Measurements from ENCODE around the gene CCSAP. TPM values are rescaled to one million over a fixed set of nuclear protein-coding genes. Genes with fewer than 3 reads are reported as not detected.
"Not testable (repeated sequence)": the region's sequence is repeated elsewhere in the genome, so short reads cannot be mapped to it uniquely, and the experiment has no call there.

The CCSAP gene
- total RNA-seq, 1 experiment from 2014 or later, result 4.2 TPM

DNA sequence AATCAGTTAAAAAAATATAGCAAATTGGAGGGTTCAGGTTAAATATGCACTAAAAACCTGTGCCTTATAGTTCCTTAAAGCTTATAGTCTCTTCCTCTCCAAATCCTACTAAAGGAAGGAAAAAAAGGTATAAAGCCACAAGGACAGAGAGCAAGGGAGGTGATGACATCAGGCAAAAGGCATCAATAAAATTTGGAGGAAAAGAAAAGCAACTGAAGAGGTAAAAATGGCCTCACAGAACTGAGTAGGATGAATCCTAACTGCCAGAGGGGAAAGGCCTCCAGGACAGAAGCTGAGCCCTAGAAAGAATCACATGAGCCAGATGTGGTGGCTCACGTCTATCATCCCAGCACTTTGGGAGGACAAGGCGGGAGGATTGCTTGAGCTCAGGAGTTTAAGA, 8.1 kb downstream of the CCSAP start:
- DNase-seq (ENCODE audit: low read depth), result no peak
- in situ Hi-C loops (cut with HindIII; ENCODE audit: low pct_unique_long_range_greater_than_20kb, low sequenced_read_pairs), result no loop called here

DNA sequence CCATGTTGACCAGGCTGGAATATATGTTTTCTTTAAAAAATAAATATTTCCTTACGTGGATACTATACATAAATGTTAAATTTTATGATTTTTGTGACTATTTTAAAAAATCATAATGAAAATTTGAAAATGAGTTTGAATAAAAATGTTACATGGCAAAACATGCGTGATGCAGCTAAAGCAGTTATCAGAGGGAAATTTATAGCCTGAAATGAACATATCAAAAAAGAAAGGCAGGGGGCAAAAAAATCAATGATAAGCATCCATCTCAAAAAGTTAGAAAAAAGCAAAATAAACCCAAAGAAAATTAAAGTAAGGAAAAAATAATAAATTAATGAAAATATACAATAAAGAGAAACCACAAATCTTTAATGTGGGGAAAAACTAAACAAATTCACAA, 8.6 kb downstream of the CCSAP start:
- in situ Hi-C loops (cut with HindIII; ENCODE audit: low pct_unique_long_range_greater_than_20kb, low sequenced_read_pairs), result no loop called here
- DNase-seq (ENCODE audit: low read depth), result no peak

DNA sequence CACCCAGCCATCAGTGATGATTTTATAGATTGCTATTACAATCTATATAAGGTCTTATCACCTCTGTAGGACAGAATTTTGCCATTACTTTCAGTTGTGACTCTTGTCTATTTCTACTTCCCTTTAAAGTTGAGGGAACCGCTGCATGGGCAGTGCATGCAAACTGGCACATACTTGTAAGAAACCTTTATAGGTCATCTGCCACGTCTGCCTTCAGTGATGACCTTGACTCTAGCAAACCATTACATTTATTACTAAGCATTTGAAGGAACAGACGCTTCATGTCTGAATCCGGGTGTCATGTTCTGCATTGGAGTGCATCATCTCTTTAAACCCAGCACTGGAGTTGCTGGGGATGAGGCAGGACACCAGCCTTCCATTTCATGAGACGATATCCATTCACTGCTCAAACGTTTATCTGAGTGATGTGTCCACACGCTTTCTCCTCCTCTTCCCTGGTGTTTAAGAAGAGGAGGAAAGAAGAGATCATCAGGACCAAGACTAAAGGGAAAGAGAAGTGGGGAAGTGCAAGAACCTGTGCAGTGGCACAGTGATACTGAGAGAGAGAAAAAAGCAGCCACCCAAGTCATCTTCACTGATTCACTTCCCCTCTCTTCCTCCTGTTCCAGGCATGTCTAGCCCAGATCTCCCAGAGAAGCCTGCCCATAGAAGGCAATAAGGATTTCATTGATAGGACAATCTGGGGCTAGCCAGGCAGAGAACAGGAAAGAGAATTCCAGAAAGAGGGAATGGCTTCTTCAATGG, 14.1 kb downstream of the CCSAP start:
- in situ Hi-C loops (cut with HindIII; ENCODE audit: low pct_unique_long_range_greater_than_20kb, low sequenced_read_pairs), result no loop called here
- no peak for DNase-seq (ENCODE audit: low read depth)

DNA sequence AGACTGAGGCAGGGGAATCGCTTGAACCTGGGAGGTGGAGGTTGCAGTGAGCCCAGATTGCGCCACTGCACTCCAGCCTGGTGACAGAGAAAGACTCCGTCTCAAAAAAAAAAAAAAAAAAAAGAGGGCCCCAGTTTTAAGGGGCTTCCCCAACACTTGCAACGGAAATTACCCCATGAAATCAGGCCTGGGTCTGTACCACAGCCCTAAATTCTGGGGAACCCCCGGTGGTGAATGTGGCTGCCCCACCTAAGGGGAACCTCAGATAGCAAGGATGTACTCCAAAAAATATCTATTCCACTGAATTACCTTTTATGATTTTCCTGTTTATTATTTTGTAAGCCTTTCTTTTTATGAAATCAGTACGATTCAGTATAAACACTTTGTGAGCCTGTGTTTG, 15.1 kb downstream of the CCSAP start:
- in situ Hi-C loops (cut with HindIII; ENCODE audit: low pct_unique_long_range_greater_than_20kb, low sequenced_read_pairs); DNase-seq (ENCODE audit: low read depth): not testable (repeated sequence)

DNA sequence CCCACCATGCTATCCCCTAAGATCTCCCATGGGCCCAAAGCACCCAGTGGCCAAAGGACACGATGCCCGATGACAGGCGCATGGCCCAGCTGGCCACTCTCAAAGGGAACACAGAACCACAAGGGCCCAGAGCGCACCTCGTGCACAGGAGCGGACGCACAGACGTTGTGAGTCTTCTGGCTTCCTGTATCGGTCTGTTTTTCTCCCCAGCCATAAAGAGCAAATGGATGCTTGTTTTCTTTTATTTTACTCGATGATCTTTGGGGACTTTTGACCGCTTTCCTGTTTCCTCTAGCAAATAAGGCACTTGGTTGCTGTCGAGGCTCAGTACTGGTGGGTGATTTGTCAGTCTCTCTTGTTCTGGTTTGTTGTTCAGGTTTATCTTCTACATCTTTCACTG, 16.2 kb downstream of the CCSAP start:
- in situ Hi-C loops (cut with HindIII; ENCODE audit: low pct_unique_long_range_greater_than_20kb, low sequenced_read_pairs), result no loop called here
- DNase-seq (ENCODE audit: low read depth), result no peak

DNA sequence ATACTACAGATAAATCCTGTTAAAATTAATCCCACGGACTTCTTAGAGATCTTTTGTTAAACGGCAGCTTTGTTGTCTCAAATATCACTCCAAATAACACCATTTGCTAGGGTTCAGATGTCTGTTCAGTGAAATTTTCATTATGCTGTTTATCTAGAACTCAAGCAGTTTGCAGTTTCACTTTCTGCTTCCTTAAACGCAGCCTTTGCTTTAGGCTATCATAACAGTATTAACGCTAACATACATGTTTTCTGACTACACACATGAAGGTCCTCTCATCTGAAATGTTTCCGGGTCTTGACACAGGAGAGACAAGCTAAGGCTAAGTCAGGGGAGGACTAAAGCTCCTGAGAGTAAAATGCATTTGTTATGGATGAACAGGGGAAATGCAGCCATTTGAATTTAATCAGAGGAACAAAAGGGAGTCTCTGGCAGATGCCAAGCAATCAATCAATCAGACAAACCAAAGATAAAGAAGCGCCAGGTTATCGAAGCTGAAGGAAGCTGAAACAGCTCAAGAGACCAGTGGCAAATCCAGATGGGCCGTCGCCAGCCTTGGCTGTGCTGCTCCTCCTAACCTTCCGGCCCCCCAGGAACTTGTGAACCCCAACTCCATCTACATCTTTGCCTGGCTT, 16.9 kb downstream of the CCSAP start:
- no peak for DNase-seq (ENCODE audit: low read depth)
- in situ Hi-C loops (cut with HindIII; ENCODE audit: low pct_unique_long_range_greater_than_20kb, low sequenced_read_pairs), result no loop called here

DNA sequence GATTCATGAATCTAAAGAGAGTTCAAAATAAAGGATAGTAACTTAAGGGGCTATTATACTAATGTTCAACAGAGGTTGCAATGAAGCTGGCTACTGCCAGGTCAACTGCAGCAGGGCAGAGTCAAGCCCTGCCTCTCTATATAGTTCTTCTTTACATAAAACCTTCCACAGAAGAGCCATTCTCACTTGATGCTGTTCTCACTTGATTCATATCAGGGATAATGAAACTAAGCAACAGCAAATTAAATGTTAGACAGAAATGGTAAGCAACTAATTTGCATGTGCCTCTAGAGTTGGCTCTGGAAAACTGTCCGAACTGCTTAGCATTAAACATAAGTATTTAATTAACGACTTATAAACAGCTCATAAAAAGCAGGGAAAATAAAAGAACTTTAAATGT, 17.4 kb downstream of the CCSAP start:
- in situ Hi-C loops (cut with HindIII; ENCODE audit: low pct_unique_long_range_greater_than_20kb, low sequenced_read_pairs), result no loop called here
- DNase-seq (ENCODE audit: low read depth), result no peak

DNA sequence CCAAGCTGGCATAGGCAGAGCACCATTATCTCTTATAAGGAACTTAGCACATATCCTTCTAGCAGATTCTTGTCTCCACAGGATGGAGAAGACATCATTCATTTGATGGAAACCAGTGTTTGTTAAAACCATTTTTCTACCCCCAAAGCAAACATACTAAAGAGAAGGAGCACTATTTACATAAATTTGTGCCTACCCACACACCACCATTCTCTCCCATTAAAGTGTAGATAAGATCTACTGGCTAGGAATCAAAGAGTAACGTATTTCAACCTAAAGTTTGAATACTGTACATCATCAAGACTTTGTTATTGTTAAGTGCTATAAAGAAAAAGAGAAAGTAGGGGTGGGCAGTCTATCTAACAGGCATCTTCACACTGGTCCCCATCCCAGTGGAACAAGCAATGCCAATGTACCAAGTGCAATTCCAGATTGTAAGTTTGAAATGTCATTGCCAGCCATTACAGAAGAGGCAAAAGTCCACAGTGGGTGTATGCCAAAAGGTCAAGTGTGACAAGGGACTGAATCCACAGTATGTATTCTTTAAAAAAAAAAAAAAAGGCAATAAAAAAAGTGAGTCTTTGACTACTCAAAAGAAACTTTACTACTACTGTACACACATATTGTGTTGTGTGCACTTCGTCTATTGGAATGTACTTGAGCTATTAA, 18.8 kb downstream of the CCSAP start:
- in situ Hi-C loops (cut with HindIII; ENCODE audit: low pct_unique_long_range_greater_than_20kb, low sequenced_read_pairs), result no loop called here
- DNase-seq (ENCODE audit: low read depth), result no peak

DNA sequence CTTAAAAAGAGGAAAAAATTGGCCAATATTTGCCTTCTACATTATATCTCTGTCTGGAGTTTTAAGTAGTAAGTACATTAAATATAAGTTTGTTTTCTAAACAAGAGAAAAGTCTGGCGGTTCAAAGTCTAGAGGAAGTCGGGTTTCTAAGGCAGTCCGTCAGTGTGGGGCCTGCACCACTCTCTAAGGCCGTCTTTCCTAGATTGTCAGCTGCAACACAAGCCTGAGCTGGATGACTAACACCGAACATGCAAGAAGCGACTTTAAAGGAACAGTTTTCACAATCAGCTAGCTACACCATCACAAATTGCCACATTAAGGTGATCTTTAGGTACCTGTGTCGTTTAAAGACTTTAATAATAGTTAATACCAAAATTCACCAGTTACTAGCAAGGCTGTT, 19.6 kb downstream of the CCSAP start:
- in situ Hi-C loops (cut with HindIII; ENCODE audit: low pct_unique_long_range_greater_than_20kb, low sequenced_read_pairs), result no loop called here
- no peak for DNase-seq (ENCODE audit: low read depth)

DNA sequence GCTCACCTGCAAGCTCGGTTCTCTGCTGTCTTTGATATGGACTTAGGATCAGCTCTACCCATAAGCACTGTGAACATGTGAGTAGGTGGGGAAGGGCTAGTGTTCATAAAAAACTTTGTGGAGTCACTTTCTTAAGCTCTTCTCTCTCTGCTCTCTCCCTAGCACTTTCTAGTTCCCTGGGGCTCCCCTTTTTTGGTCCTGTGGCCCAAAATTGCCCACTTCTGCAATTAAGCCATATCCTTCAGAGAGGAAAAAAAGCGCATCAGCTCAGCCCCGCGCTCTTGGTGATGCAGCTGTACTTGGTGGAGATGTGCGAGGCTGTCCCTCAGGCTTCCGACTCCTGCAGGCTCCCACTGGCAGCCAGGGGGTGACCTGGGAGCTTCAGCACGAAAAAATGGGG, 23.4 kb downstream of the CCSAP start:
- in situ Hi-C loops (cut with HindIII; ENCODE audit: low pct_unique_long_range_greater_than_20kb, low sequenced_read_pairs), result no loop called here
- DNase-seq (ENCODE audit: low read depth), result no peak

DNA sequence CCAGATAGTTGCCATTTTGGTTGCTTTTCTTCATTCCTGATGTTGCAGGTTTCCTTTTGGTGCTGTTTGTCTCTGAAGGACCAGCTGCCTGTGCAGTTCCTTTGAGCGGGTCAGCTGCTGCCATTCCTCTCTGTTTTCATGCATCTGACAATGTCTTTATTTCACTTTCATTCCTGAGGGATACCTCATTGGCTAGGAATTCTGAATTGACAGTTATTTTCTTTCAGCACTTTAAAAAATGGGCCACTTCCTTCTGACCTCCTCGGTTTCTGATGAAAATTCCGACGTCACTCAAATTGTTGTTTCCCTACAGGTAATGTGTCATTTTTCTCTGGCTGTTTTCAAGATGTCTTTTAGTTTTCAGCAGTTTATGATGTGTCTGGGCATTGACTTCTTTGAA, 24.8 kb downstream of the CCSAP start:
- DNase-seq (ENCODE audit: low read depth), result no peak
- in situ Hi-C loops (cut with HindIII; ENCODE audit: low pct_unique_long_range_greater_than_20kb, low sequenced_read_pairs), result no loop called here

DNA sequence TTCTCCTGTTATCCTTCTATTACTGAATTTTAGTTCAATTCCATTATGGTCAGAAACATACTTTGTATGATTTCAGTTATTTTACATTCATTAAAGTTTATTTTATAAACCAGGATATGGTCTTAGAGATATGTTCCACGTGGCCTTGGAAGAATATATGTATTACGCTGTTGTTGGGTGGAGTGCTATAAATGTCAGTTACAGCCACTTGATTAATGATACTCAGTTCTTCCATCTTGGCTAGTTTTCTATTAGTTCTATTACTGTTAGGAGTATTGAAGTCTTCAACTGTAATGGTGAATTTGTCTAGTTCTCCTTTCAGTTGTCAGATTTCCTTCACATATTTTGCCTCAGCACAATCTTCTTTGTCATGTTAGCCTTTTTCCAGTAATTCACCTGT, 26.7 kb downstream of the CCSAP start:
- in situ Hi-C loops (cut with HindIII; ENCODE audit: low pct_unique_long_range_greater_than_20kb, low sequenced_read_pairs), result no loop called here

DNA sequence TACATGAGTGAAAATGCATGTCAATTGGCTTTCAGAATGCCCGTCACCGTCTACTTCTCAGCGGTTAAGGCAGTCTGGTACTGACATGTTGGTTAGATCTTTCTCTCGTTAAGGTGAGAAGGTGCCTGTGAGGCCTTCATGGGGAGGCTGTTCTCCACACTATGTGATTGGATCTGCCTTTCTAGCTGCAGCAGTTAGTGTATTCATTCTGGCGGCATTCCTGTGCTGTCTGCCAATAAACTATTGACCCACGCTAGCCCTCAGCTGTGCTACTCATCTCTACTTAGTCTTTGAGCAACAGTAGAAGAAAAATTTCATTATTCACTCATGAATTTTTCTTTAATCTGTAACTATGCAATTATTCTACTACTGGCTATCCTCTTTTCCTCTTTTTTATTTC, 32.0 kb downstream of the CCSAP start:
- DNase-seq (ENCODE audit: low read depth), result no peak
- in situ Hi-C loops (cut with HindIII; ENCODE audit: low pct_unique_long_range_greater_than_20kb, low sequenced_read_pairs), result no loop called here

More for the DNA sequence above, 26.7 kb downstream of the CCSAP start:
- DNase-seq (ENCODE audit: low read depth), result no peak

DNA sequence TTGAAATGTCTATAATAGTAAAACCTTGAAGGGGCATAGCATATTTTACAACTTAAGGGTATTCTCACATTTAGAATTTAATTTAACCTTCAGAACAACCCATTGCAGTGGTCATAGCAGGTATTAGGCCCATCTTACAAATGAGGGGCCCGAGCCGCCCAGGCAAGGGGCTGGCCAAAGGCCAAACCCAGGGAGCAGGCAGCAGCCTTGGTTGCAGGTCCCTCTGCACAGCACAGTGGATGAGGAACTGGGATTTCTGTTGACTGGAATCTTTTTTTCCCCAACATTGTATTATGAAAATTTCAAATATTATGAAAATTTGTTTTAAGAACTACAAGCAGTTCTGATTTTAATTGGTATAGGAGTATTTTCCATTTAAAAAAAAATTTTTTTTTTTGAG, 33.2 kb downstream of the CCSAP start:
- in situ Hi-C loops (cut with HindIII; ENCODE audit: low pct_unique_long_range_greater_than_20kb, low sequenced_read_pairs), result no loop called here
- DNase-seq (ENCODE audit: low read depth), result no peak

DNA sequence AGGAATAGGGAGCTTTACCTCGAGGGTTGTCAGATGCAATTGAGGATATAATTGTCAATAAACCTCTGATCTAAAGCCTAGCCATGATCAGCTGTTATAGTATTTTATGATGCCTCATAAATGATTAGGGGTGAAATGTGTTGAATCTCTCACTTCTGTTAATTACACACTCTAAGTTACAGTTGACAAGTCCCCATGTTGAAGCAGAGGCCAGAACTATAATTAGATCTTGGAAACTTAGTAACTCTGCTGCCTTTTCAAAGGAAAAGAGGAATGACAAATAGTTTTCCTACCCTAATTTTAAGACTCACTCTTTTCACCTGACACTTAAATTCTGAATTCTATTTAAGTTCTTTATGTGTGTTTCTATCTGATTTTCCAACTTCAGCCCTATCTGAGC, 33.8 kb downstream of the CCSAP start:
- in situ Hi-C loops (cut with HindIII; ENCODE audit: low pct_unique_long_range_greater_than_20kb, low sequenced_read_pairs), result no loop called here
- no peak for DNase-seq (ENCODE audit: low read depth)

DNA sequence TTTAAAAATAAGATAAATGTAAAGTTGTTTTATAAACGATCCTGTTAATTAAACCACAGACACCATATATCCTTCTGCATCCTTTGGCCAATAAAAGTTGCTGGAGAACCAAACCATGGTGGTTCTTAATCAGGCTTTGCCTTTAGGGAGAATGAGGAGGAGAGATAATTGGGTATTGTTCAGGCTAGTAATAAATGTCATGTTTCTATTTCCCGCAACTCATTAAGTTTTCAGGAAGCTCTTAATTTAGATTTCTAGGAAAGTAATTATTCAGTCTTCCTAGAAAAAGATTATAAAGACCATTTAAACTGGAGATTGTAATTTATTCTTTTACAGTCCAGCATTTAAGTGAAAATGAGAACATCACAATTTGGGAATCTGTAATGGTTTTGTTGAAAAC, 37.5 kb downstream of the CCSAP start:
- in situ Hi-C loops (cut with HindIII; ENCODE audit: low pct_unique_long_range_greater_than_20kb, low sequenced_read_pairs), result no loop called here
- DNase-seq (ENCODE audit: low read depth), result no peak

DNA sequence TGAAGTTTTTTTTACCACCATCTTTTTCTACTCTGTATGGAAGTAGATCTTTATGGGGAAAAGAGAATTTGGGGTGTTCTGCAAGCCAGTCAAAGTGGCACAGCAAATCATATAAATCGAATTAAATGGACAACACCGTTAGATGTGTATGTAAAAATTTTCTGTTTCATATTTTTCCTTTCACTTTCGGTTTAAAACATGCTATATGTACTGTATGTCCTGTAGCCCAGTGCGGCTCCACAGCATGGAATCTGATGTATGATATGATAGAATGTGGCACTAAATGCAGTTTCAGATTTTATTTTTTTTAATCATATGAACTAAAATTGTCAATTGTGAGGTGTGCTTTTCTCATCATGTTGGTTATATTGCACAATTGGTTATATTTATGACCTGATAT, 39.0 kb downstream of the CCSAP start:
- in situ Hi-C loops (cut with HindIII; ENCODE audit: low pct_unique_long_range_greater_than_20kb, low sequenced_read_pairs), result no loop called here
- no peak for DNase-seq (ENCODE audit: low read depth)

DNA sequence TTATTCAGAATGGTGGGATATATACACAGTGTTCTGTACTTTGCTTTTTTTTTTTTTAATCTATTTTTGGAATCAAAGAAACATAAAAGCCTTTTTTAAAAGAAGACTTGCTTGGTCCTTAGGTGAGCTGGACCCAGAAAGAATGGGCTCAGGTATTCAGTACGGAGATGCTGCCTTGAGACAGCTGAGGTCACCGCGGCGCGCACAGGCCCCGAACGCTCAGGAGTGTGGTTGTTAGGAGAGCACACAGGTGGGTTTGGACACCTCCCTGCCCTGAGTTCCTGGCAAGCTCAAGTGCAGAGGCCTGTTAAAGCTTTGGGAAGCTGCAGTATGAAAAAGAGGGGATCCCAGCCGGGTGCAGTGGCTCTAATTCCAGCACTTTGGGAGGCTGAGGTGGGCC, 40.1 kb downstream of the CCSAP start:
- in situ Hi-C loops (cut with HindIII; ENCODE audit: low pct_unique_long_range_greater_than_20kb, low sequenced_read_pairs), result no loop called here
- no peak for DNase-seq (ENCODE audit: low read depth)

DNA sequence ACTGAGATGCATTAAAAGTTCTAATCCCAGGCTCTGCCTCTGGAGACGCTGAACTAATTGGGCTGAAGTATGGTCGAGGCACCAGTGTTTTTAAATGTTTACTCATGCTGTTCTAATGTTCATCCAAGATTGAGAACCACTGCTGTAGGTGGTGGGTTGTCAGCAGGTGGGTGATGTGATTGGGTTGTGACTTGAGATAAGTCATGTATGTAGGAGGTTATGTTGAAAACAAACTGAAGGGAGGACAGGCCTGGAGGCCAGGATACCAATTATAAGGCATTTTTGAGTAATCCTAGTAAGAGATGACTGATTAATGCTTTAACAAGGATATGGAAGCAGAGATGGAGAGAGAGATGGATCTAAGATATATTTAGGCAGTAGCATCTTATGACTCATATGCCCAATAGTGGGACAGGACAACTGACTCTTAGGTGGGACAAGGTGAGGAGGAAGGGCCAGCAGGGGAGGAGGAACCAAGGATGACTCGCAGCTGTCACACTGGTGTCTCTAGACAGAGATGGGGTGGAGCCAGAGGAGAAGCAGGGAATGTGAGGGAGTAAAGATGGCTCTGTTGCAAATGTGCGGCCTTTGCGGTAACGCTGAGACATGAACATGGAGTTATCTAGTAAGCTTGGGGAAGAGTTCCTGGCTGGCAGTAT, 42.6 kb downstream of the CCSAP start:
- in situ Hi-C loops (cut with HindIII; ENCODE audit: low pct_unique_long_range_greater_than_20kb, low sequenced_read_pairs), result no loop called here
- DNase-seq (ENCODE audit: low read depth), result no peak

Data from Caki2 (cell line).